Measurements from ENCODE around the gene OCSTAMP. TPM values are rescaled to one million over a fixed set of nuclear protein-coding genes. Genes with fewer than 3 reads are reported as not detected.

The OCSTAMP gene, protein sequence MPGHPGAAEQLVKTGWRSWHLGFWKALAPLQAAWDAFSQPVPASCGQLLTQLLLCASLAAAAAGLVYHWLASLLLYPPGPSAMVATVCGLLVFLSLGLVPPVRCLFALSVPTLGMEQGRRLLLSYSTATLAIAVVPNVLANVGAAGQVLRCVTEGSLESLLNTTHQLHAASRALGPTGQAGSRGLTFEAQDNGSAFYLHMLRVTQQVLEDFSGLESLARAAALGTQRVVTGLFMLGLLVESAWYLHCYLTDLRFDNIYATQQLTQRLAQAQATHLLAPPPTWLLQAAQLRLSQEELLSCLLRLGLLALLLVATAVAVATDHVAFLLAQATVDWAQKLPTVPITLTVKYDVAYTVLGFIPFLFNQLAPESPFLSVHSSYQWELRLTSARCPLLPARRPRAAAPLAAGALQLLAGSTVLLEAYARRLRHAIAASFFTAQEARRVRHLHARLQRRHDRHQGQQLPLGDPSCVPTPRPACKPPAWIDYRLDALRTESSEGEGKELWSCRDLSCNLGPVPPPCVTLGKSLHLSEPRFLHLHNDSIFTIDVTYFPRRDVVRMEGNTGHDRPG
- not detected for polyA plus RNA-seq

DNA sequence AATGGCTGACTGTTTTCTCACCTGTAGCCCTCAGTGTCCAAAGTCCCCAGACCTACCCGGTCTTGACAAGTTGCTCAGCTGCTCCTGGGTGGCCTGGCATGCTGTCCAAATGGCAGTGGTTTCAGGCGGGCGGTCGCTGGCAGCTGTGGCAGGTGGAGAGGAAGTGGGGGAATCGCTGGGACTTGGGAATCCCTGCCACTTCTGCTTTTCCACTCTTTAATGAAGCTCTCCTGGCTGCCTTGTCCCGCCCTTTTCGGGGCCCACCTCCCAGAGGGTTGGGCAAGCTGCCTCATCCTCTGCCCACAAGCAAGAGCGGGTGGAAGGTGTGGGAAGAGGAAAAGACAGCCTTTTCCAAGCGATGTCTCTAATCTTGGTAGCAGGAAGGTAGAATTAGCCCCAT is at the start of gene OCSTAMP:
Gene OCSTAMP, minus strand, starts transcription at position 194 of the 400 bp plus-strand sequence. Its CDS starts 94 bp downstream, at position 100.
- H3K9me3 Mint-ChIP-seq: no peaks in the 10 kb centered on the region

GRCh38 chr20:46599227-46599987 is 49.0 kb upstream of the OCSTAMP start:
- no peak overlapping the region for H3K27ac Mint-ChIP-seq
- H3K27me3 Mint-ChIP-seq: no peaks in the 10 kb centered on the region
- H3K4me3 Mint-ChIP-seq: no peak overlapping the region
- H3K36me3 Mint-ChIP-seq: peaks cover 4% of the 10 kb centered on the region
- peaks cover 0 to 1% (median 0%) of the 10 kb centered on the region in 3 donors for H3K4me1 Mint-ChIP-seq
- H3K9me3 Mint-ChIP-seq: peaks cover 0 to 2% (median 0%) of the 10 kb centered on the region in 3 donors

More for the DNA sequence above, at the start of gene OCSTAMP:
- peak within 1 kb of the TSS in 1 of 4 donors; percentile 45 for H3K4me3 Mint-ChIP-seq
- peaks cover 26 to 35% (median 29%) of the 10 kb centered on the region in 3 donors for H3K4me1 Mint-ChIP-seq
- no peaks in the 10 kb centered on the region for H3K27me3 Mint-ChIP-seq
- H3K27ac Mint-ChIP-seq: no peak within 1 kb of the TSS
- H3K36me3 Mint-ChIP-seq: no peaks in the 10 kb centered on the region

- H3K36me3 Mint-ChIP-seq: peaks cover 2% of the 10 kb centered on the region
- no peak overlapping the region for H3K27ac Mint-ChIP-seq
- no peak overlapping the region for H3K4me3 Mint-ChIP-seq
- no peaks in the 10 kb centered on the region for H3K4me1 Mint-ChIP-seq
- H3K27me3 Mint-ChIP-seq: peaks cover 1% of the 10 kb centered on the region
- peaks cover 0 to 3% (median 2%) of the 10 kb centered on the region in 3 donors for H3K9me3 Mint-ChIP-seq
Measured at GRCh38 chr20:46595933-46596332, 45.5 kb upstream of the OCSTAMP start.

DNA sequence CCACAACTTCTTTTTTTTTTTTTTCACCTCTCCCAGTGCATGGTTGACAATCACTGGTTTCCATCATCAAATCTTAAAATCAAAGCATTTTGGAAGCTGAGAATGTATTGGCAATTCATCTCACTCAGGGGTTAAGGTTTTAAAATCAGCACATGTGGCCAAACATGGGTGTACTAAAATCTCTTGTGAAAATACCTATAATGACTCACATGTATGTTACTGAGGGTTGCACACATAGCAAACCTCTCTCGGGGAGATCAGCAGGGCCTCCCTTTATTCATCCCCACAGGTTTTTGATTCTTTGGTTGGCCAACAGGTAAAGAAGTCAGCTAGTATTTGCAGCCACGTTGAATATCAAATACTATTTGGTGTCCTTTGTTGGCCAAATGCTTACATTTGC is 44.3 kb upstream of the OCSTAMP start:
- Mint-ChIP-seq H3K4me3 (no peak overlapping the region), H3K9me3 (peaks cover 0 to 3% (median 2%) of the 10 kb centered on the region in 3 donors), H3K27me3 (peaks cover 1% of the 10 kb centered on the region), H3K4me1 (no peaks in the 10 kb centered on the region), H3K36me3 (peaks cover 2% of the 10 kb centered on the region), H3K27ac (no peak overlapping the region)

DNA sequence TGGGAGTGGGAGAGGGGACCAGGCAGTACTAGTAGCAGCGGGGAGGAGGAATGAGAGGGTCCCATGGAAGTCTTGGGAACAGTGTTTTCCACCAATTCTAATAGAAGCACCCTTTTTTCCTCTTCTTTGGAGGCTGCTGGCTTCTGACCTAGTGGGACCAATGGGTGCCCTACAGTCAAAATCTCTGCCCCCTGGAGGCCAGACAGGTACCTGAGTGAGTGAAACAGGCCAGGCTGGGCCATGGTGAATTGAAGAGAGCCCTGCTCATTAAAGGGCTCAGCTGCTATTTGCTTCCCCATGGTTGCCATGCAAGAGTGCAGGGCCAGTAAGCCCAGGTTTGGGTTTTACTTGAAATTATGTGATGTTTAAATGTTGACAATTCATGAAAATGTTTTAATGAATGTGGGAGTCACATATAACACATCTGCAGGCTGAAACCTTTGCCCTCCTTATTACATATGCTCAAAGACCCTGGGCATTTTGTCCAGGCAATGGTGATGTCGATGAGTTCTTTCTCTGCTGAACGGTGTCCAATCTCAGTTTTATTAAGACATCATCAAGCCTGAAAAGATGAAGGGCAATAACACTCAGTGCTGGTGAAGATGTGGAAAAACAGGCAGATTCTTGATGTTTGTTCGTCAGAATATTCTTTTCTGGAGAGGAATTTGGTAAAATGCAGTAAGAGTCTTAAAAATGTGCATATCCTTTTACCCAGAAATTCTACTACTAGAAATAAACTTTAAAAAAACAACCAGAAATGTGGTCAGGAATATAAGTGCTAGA is 42.3 kb upstream of the OCSTAMP start:
- no peak overlapping the region for H3K4me3 Mint-ChIP-seq
- peak overlapping the region in 1 of 3 donors; percentile 36 for H3K27ac Mint-ChIP-seq
- H3K9me3 Mint-ChIP-seq: peaks cover 0 to 3% (median 2%) of the 10 kb centered on the region in 3 donors
- peaks cover 1% of the 10 kb centered on the region for H3K27me3 Mint-ChIP-seq
- H3K36me3 Mint-ChIP-seq: no peaks in the 10 kb centered on the region
- H3K4me1 Mint-ChIP-seq: no peaks in the 10 kb centered on the region

DNA sequence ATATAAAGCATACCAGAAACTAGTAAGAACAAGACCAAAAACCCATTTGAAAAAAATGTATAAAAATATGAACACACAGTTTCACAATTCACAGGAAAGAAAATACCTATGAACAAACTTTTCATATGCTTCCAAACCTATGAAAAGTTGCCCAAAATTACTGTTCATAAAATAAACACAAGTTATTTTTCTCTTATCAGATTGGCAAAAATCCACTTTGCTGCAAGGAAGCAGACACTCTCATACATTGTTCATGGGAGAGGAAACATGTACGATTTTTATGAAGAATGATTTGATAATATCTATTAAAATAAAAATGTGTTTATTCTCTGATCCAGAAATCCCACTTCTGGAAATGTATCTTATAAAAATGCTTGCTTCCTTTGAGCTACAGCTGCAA is 40.0 kb upstream of the OCSTAMP start:
- no peaks in the 10 kb centered on the region for H3K36me3 Mint-ChIP-seq
- no peaks in the 10 kb centered on the region for H3K4me1 Mint-ChIP-seq
- no peak overlapping the region for H3K4me3 Mint-ChIP-seq
- H3K27ac Mint-ChIP-seq: no peak overlapping the region
- H3K9me3 Mint-ChIP-seq: peaks cover 0 to 3% (median 0%) of the 10 kb centered on the region in 3 donors
- H3K27me3 Mint-ChIP-seq: peaks cover 1% of the 10 kb centered on the region

GRCh38 chr20:46588532-46589511 is 38.4 kb upstream of the OCSTAMP start:
- H3K9me3 Mint-ChIP-seq: peaks cover 0 to 3% (median 0%) of the 10 kb centered on the region in 3 donors
- H3K27me3 Mint-ChIP-seq: peaks cover 1% of the 10 kb centered on the region
- H3K4me1 Mint-ChIP-seq: no peaks in the 10 kb centered on the region
- H3K27ac Mint-ChIP-seq: no peak overlapping the region
- no peak overlapping the region for H3K4me3 Mint-ChIP-seq
- no peaks in the 10 kb centered on the region for H3K36me3 Mint-ChIP-seq

- Mint-ChIP-seq H3K9me3 (peaks cover 0 to 2% (median 0%) of the 10 kb centered on the region in 3 donors), H3K4me1 (no peaks in the 10 kb centered on the region), H3K36me3 (no peaks in the 10 kb centered on the region), H3K27me3 (peaks cover 1% of the 10 kb centered on the region), H3K27ac (no peak overlapping the region), H3K4me3 (no peak overlapping the region)
Measured at GRCh38 chr20:46587986-46588385, 37.5 kb upstream of the OCSTAMP start.

GRCh38 chr20:46586724-46587123 is 36.3 kb upstream of the OCSTAMP start:
- Mint-ChIP-seq H3K9me3 (no peaks in the 10 kb centered on the region), H3K27ac (no peak overlapping the region), H3K36me3 (no peaks in the 10 kb centered on the region), H3K4me1 (no peaks in the 10 kb centered on the region), H3K4me3 (no peak overlapping the region), H3K27me3 (no peaks in the 10 kb centered on the region)

GRCh38 chr20:46584508-46584907 is 34.1 kb upstream of the OCSTAMP start:
- Mint-ChIP-seq H3K4me3 (no peak overlapping the region), H3K9me3 (no peaks in the 10 kb centered on the region), H3K4me1 (no peaks in the 10 kb centered on the region), H3K36me3 (no peaks in the 10 kb centered on the region), H3K27ac (no peak overlapping the region), H3K27me3 (peaks cover 5% of the 10 kb centered on the region)

DNA sequence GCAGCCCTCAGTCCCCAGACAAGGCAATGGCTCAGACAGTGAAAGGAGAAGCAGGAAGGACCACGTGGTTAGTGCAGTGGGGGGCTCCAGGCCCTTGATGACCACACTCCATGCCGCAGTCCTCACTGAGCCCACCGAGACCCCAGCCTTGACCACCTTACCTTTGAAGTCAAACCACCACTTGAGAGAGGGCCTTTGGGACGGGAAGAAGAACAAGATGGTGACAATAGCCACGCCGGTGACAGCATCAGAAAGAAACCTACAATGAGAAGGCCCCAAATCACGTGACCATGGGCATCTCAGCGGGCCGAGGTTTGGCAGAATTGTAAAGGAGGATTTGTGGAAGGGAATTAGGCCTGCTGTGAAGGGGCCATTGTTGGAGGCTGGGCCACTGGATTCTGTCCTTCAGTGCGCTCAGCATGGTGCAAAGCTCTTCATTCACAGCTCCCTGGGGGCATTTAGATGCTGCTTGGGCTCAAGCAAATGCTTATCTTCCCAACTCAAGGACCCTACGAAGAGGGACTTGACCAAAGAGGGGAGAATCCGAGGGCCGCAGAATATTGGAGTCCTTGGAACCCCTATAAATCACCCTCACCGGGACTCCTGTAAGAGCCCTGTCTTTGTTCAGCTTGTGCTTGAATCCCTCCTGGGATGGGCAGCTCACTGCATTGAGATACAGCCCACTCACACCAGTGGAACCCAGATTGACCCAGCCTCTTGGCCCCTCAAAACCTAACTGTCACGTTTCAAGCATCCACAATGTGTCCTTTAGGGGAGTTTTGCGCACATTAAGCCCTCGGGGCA is 33.2 kb upstream of the OCSTAMP start:
- Mint-ChIP-seq H3K36me3 (no peaks in the 10 kb centered on the region), H3K27me3 (peaks cover 5% of the 10 kb centered on the region), H3K27ac (no peak overlapping the region), H3K9me3 (no peaks in the 10 kb centered on the region), H3K4me3 (no peak overlapping the region), H3K4me1 (no peaks in the 10 kb centered on the region)

- Mint-ChIP-seq H3K27ac (no peak overlapping the region), H3K36me3 (no peaks in the 10 kb centered on the region), H3K9me3 (no peaks in the 10 kb centered on the region), H3K27me3 (peaks cover 7% of the 10 kb centered on the region), H3K4me1 (no peaks in the 10 kb centered on the region), H3K4me3 (no peak overlapping the region)
Measured at GRCh38 chr20:46582648-46583047, 32.2 kb upstream of the OCSTAMP start.

GRCh38 chr20:46581391-46581790 is 30.9 kb upstream of the OCSTAMP start:
- H3K9me3 Mint-ChIP-seq: no peaks in the 10 kb centered on the region
- H3K27ac Mint-ChIP-seq: no peak overlapping the region
- H3K36me3 Mint-ChIP-seq: no peaks in the 10 kb centered on the region
- peaks cover 0 to under 1% (median 0%) of the 10 kb centered on the region in 3 donors for H3K4me1 Mint-ChIP-seq
- peaks cover 7% of the 10 kb centered on the region for H3K27me3 Mint-ChIP-seq
- H3K4me3 Mint-ChIP-seq: no peak overlapping the region
